ENCODE measurements around the gene SP9.

- no peak for TF ChIP-seq POLR2AphosphoS5 (IDR thresholded peaks at IDR 0.05)
- TF ChIP-seq CTCF (IDR thresholded peaks at IDR 0.05 in 8 of 11, conservative IDR thresholded peaks at IDR 0.05 in 3 of 11) = no peak
- no peak for TF ChIP-seq POLR2A (IDR thresholded peaks at IDR 0.05)
Measured at GRCh38 chr2:174343343-174343622, 8.5 kb downstream of the SP9 start.
